IMR-90 (cell line): ENCODE measurements around the gene LDHAL6B. TPM values are rescaled to one million over a fixed set of nuclear protein-coding genes. Genes with fewer than 3 reads are reported as not detected.

Experiments used
- ATAC-seq: fragments of 200-7000 bp; cut with Tn5 transposase; 2 replicates; pipeline ENCODE4 v1.9.1; 2020; ENCODE audit warnings: low read depth, mild to moderate bottlenecking, moderate library complexity
- BruUV-seq: library from RNA; stranded (reverse); fragments of 400-500 nt; replicated peaks from 2 replicates; lab custom pipeline; 2021; lab: Mats Ljungman, UMichigan
- CTCF ChIA-PET: fragments of 300-600 bp; formaldehyde crosslinking; extraction: SDS; loops from one replicate; lab custom pipeline; 2021; ENCODE audit warnings: antibody characterized with exemption; lab: Yijun Ruan, JAX
- POLR2A ChIA-PET: fragments of 300-600 bp; sonication (Branson Sonifier 250); formaldehyde crosslinking; loops from one replicate; lab custom pipeline; 2022; ENCODE audit warnings: antibody characterized with exemption; ENCODE audit not compliant: unreplicated experiment; lab: Charles Lee
- DNase-seq: peaks from one replicate; pipeline ENCODE4 v3.0.0; 2013
- H2AFZ ChIP-seq: replicated peaks from 2 replicates; pipeline ENCODE3; 2013; ENCODE audit warnings: low read length, mild to moderate bottlenecking; ENCODE audit not compliant: poor library complexity
- H2AK5ac ChIP-seq: 2 replicates; pipeline ENCODE4 v1.6.1; 2013; ENCODE audit warnings: low read depth, low read length, inconsistent platforms
- H2AK9ac ChIP-seq: replicated peaks from 2 replicates; pipeline ENCODE3; 2013; ENCODE audit warnings: mild to moderate bottlenecking, low read depth, low read length, moderate library complexity; ENCODE audit not compliant: poor library complexity
- H2BK120ac ChIP-seq: 2 replicates; pipeline ENCODE4 v1.6.1; 2013; ENCODE audit warnings: low read depth, low read length, inconsistent platforms
- H2BK15ac ChIP-seq: 3 replicates; pipeline ENCODE4 v1.6.1; 2013; ENCODE audit warnings: low read depth, low read length, inconsistent platforms
- H2BK20ac ChIP-seq: 2 replicates; pipeline ENCODE4 v1.6.1; 2013; ENCODE audit warnings: low read depth, mild to moderate bottlenecking, inconsistent platforms, low read length, moderate library complexity
- H2BK5ac ChIP-seq: 2 replicates; pipeline ENCODE4 v1.6.1; 2013; ENCODE audit warnings: mild to moderate bottlenecking, low read depth, low read length, inconsistent platforms; ENCODE audit not compliant: poor library complexity, severe bottlenecking
- H3K14ac ChIP-seq: replicated peaks from 2 replicates; pipeline ENCODE4 v1.6.1; 2013; ENCODE audit warnings: low read depth, low read length, inconsistent platforms
- H3K18ac ChIP-seq: 2 replicates; pipeline ENCODE4 v1.6.1; 2013; ENCODE audit warnings: low read depth, low read length, control low read depth
- H3K23ac ChIP-seq: 2 replicates; pipeline ENCODE4 v1.6.1; 2013; ENCODE audit warnings: low read depth, low read length, inconsistent platforms
- H3K27ac ChIP-seq: 2 replicates; pipeline ENCODE4 v1.5.1; 2013; ENCODE audit warnings: mild to moderate bottlenecking, control low read depth, low read length; ENCODE audit not compliant: insufficient read depth
- H3K27me3 ChIP-seq: 2 replicates; pipeline ENCODE4 v1.6.1; 2013; ENCODE audit warnings: low read length; ENCODE audit not compliant: control insufficient read depth, insufficient read depth
- H3K36me3 ChIP-seq: 2 replicates; pipeline ENCODE4 v1.6.1; 2013; ENCODE audit warnings: low read length, mixed read lengths; ENCODE audit not compliant: control insufficient read depth, insufficient read depth
- H3K4ac ChIP-seq: 2 replicates; pipeline ENCODE4 v1.6.1; 2013; ENCODE audit warnings: low read depth, low read length, inconsistent platforms
- H3K4me1 ChIP-seq: 2 replicates; pipeline ENCODE4 v1.6.1; 2013; ENCODE audit warnings: low read length, mixed read lengths; ENCODE audit not compliant: control insufficient read depth, insufficient read depth
- H3K4me2 ChIP-seq: 2 replicates; pipeline ENCODE4 v1.6.1; 2013; ENCODE audit warnings: low read depth, mild to moderate bottlenecking, control low read depth, low read length, moderate library complexity
- H3K4me3 ChIP-seq: 2 replicates; pipeline ENCODE4 v1.5.1; 2013; ENCODE audit warnings: low read depth, mild to moderate bottlenecking, control low read depth, low read length, moderate library complexity; ENCODE audit not compliant: insufficient read depth
- H3K56ac ChIP-seq: 2 replicates; pipeline ENCODE4 v1.6.1; 2013; ENCODE audit warnings: low read length, inconsistent platforms; ENCODE audit not compliant: insufficient read depth; ENCODE audit errors: extremely low read depth
- H3K79me1 ChIP-seq, 2 experiments: 2 replicates each; pipeline ENCODE4 v1.6.1; 2013; ENCODE audit warnings: low read length in 2 of 2, inconsistent platforms in 1 of 2, low read depth in 1 of 2
- H3K9ac ChIP-seq: 2 replicates; pipeline ENCODE4 v1.6.1; 2013; ENCODE audit warnings: low read depth, low read length, control low read depth
- H3K9me1 ChIP-seq: 2 replicates; pipeline ENCODE4 v1.6.1; 2013; ENCODE audit warnings: low read length, inconsistent platforms; ENCODE audit not compliant: insufficient read depth
- H3K9me3 ChIP-seq: 2 replicates; pipeline ENCODE4 v1.6.1; 2013; ENCODE audit warnings: low read length; ENCODE audit not compliant: control insufficient read depth, insufficient read depth
- H4K20me1 ChIP-seq: 2 replicates; pipeline ENCODE4 v1.6.1; 2013; ENCODE audit warnings: low read length, inconsistent platforms; ENCODE audit not compliant: insufficient read depth
- H4K5ac ChIP-seq: 2 replicates; pipeline ENCODE4 v1.6.1; 2013; ENCODE audit warnings: mild to moderate bottlenecking, low read depth, low read length, control low read depth
- H4K8ac ChIP-seq, 2 experiments: 2 replicates each; pipeline ENCODE4 v1.6.1; 2013; ENCODE audit warnings: low read depth in 2 of 2, low read length in 2 of 2, control low read depth in 1 of 2, inconsistent platforms in 1 of 2
- H4K91ac ChIP-seq: 2 replicates; pipeline ENCODE4 v1.6.1; 2013; ENCODE audit warnings: low read depth, low read length, inconsistent platforms; ENCODE audit not compliant: insufficient read depth
- CEBPB ChIP-seq: IDR thresholded peaks from 2 replicates; pipeline ENCODE4 v1.6.1; 2012; ENCODE audit warnings: low read depth, low read length, improper control_type of control experiment
- FOS ChIP-seq: fragments of 150-350 bp; IDR thresholded peaks from 2 replicates; pipeline ENCODE4 v1.6.1; 2016; ENCODE audit warnings: low read depth, low read length
- MAFK ChIP-seq: IDR thresholded peaks from 2 replicates; pipeline ENCODE4 v1.6.1; 2012; ENCODE audit warnings: low read depth, low read length, improper control_type of control experiment
- MXI1 ChIP-seq: IDR thresholded peaks from 2 replicates; pipeline ENCODE4 v1.6.1; 2012; ENCODE audit warnings: low read depth, mild to moderate bottlenecking, low read length, moderate library complexity, borderline replicate concordance
- NFE2L2 ChIP-seq: fragments of 150-350 bp; IDR thresholded peaks from 2 replicates; pipeline ENCODE4 v1.6.1; 2016; ENCODE audit warnings: low read depth, mild to moderate bottlenecking, low read length
- RCOR1 ChIP-seq: IDR thresholded peaks from 2 replicates; pipeline ENCODE4 v1.6.1; 2012; ENCODE audit warnings: mild to moderate bottlenecking, low read length, improper control_type of control experiment; ENCODE audit not compliant: insufficient replicate concordance
- WGBS, 2 experiments: methylation state at CpG; one replicate each; pipeline versions ENCODE4 v1.1.5 to v1.1.7; 2013; ENCODE audit warnings: missing lambda C conversion rate in 2 of 2; ENCODE audit not compliant: insufficient read length in 1 of 2; ENCODE audit errors: extremely low coverage in 2 of 2; 5-methylcytosine and 5-hydroxymethylcytosine counted together
- dilution Hi-C: fragments of 300-500 bp; cut with HindIII; formaldehyde crosslinking; loops from one replicate; pipeline ENCODE4 v1.14.3; 2018; ENCODE audit warnings: low sequenced_read_pairs; ENCODE audit not compliant: unreplicated experiment
- in situ Hi-C: fragments of 300-500 bp; cut with MboI; formaldehyde crosslinking; loops from 3 replicates; pipeline ENCODE4 v1.14.3; 2019; ENCODE audit warnings: low sequenced_read_pairs, inconsistent platforms, mixed read lengths
- intact Hi-C: fragments of 100-400 bp; cut with micrococcal nuclease; formaldehyde crosslinking; loops from 2 replicates; pipeline ENCODE4 v1.10.0; 2022
- polyA plus RNA-seq, 3 experiments: library from polyadenylated mRNA; depleted of rRNA; stranded (reverse); fragments of >200 nt; gene quantifications; 2 replicates each; pipeline ENCODE4 v1.2.3, GENCODE V29; 2012; ENCODE audit warnings: low replicate concordance in 1 of 3
- total RNA-seq: library from RNA; depleted of rRNA; stranded (reverse); fragments of >200 nt; gene quantifications from 2 replicates; pipeline ENCODE4 v1.2.3, GENCODE V29; 2012

The LDHAL6B gene
- total and polyA plus RNA-seq, 2 of the 4 experiments (the other 2 are of a cell fraction): not detected

DNA sequence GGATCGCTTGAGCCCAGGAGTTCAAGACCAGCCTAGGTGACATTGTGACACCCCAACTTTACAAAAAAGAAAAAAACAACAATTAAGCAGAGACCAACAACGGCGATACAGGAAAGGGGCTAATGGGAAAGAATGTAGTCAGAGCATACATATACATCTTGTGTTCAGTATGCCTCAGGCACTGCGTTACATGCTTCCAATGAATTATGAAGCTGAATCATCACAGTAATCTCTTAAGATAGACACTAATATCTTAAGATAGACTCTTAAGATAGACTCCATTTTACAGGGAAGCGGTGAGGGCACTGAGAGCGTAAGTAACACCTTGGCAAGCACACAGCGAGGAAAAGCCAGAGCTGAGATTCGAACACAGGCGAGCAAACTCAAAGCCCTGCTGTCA lies 6.1 kb upstream of the LDHAL6B start:
- dilution Hi-C loops: no loop called here
- WGBS, 2 experiments: no CpG with 5 or more reads among the region's 9 CpGs
- Histone ChIP-seq H2BK120ac (peak overlapping the region; percentile 65), H3K23ac (peak overlapping the region; percentile 46; the same call in 1 of the 2 replicates), H3K56ac (no peak overlapping the region), H3K27ac (0 out of 2 replicates have a peak overlapping the region, but pooled peaks have one; percentile 15), H3K4me2 (no peak overlapping the region), H2BK20ac (peak overlapping the region; percentile 37; the same call in 1 of the 2 replicates), H3K4me3 (no peak overlapping the region), H3K4ac (peak overlapping the region; percentile 66), H3K14ac (peak overlapping the region; percentile 49), H3K18ac (no peak overlapping the region), H3K79me1 (peaks cover 0 to 15% of the 10 kb centered on the region in 2 experiments; a peak in 2 of 4 replicates), H3K9ac (no peak overlapping the region), H3K36me3 (peaks cover 17% of the 10 kb centered on the region), H2AK5ac (0 out of 2 replicates have a peak overlapping the region, but pooled peaks have one; percentile 37), H4K5ac (no peak overlapping the region), H4K20me1 (no peaks in the 10 kb centered on the region), H3K4me1 (peaks cover 5% of the 10 kb centered on the region), H2BK15ac (peak overlapping the region; percentile 11; the same call in 1 of the 3 replicates), H3K9me3 (no peaks in the 10 kb centered on the region), H2AK9ac (no peak overlapping the region), H2BK5ac (peak overlapping the region; percentile 13), H4K91ac (no peak overlapping the region), H3K9me1 (peaks cover 15% of the 10 kb centered on the region), H3K27me3 (no peaks in the 10 kb centered on the region), H2AFZ (peak overlapping the region; percentile 28), H4K8ac (peak overlapping the region in 1 of 2 experiments; percentile 61; a peak in 2 of 4 replicates)
- in situ Hi-C loops: no loop called here
- ChIA-PET CTCF (no interaction called here), POLR2A (interaction anchor here (0.6 to 0.7 kb wide), 2 partner anchors 27 to 65 kb away, joined by 3 to 6 read pairs; no protein-coding TSS in a partner anchor)
- no peak; the same call in 1 of the 2 replicates for ATAC-seq
- no TSS peak for BruUV-seq
- intact Hi-C loops: no loop called here
- TF ChIP-seq CEBPB (no peak), FOS (no peak), RCOR1 (no peak), MXI1 (no peak), MAFK (no peak), NFE2L2 (no peak)
- DNase-seq: peak; percentile 38
